Measurements from ENCODE around the gene MRFAP1L1. TPM values are rescaled to one million over a fixed set of nuclear protein-coding genes. Genes with fewer than 3 reads are reported as not detected.
"Not testable (repeated sequence)": the region's sequence is repeated elsewhere in the genome, so short reads cannot be mapped to it uniquely, and the experiment has no call there.

MRFAP1L1 gene
- total and polyA plus RNA-seq, 8 donors, result 12.4 to 39.8 (median 21.5) TPM

DNA sequence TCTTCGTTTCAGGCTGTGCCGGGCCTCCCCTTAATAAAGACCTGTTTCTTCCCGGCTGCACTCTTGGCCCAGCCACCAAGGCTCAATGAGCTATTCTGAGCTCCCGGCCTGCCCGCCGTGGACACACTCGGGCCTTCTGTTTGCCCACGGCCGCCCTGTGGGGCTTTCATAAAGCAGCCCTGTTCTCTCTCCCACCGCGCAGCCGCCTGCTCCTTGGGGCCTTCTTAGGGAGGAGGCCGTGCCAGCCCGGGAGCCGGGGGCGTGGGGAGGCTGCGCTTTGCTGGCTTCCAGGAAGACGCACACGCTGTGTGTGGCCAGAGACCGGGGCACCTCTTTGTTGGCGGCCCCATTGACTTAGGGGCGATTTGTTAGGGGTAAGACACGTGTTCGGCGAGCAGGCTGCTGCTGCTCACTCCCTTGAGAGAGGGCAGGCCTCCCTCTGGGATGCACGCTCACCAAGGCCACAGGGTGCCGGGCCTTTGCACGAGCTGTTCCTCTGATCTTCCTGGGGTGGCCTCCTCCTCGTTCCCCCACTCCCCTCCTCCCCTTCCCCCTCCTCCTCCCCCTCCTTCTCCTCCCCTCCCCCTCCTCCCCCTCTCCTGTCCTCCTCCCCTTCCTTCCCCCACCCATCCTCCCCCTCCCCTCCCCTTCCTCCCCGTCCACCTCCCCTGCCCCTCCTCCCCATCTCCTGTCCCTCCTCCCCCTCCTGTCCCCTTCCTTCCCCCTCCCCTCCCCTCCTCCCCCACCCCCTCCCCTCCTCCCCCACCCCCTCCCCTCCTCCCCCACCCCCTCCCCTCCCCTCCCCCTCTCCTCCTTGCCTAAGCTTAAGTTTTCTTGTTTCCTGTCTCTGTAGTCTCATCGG, 17.6 kb upstream of the MRFAP1L1 start:
- H3K4me1 ChIP-seq, result no peaks in the 10 kb centered on the region
- intact Hi-C loops (cut with DNase I), result loop anchor here in 1 of 3 donors (10.0 kb wide), 1 partner anchor 147 kb away; no protein-coding TSS in a partner anchor
- H3K9me3 ChIP-seq, result no peaks in the 10 kb centered on the region
- DNase-seq (peak in 1 of 6 donors; percentile 66), FAIRE-seq (no peak), ATAC-seq (peak in 1 of 4 donors; percentile 37)
- H3K36me3 ChIP-seq, result no peaks in the 10 kb centered on the region
- H3K4me3 ChIP-seq, result no peak overlapping the region
- 63 to 77% methylated on average over 30 to 31 of the region's 31 CpGs for WGBS, 2 donors
- H3K27ac ChIP-seq, result no peak overlapping the region
- H3K27me3 ChIP-seq, result no peaks in the 10 kb centered on the region
- no peak for TF ChIP-seq CTCF (IDR thresholded peaks at IDR 0.05)

DNA sequence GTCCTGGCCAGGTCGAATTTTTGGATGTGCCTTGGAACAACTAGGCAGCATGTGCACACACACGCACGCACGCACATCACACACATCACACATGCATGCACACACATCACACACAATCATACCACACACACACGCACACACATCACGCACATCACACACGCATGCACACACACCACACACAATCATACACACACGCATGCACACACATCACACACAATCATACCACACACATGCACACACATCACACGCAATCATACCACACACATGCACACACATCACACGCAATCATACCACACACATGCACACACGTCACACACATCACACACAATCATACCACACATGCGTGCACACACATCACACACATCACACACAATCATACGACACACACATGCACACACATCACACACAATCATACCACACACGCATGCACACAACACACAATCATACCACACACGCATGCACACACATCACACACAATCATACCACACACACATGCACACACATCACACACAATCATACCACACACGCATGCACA, 15.8 kb upstream of the MRFAP1L1 start:
- intact Hi-C loops (cut with DNase I), result loop anchor here in 1 of 3 donors (10.0 kb wide), 1 partner anchor 149 kb away; no protein-coding TSS in a partner anchor

DNA sequence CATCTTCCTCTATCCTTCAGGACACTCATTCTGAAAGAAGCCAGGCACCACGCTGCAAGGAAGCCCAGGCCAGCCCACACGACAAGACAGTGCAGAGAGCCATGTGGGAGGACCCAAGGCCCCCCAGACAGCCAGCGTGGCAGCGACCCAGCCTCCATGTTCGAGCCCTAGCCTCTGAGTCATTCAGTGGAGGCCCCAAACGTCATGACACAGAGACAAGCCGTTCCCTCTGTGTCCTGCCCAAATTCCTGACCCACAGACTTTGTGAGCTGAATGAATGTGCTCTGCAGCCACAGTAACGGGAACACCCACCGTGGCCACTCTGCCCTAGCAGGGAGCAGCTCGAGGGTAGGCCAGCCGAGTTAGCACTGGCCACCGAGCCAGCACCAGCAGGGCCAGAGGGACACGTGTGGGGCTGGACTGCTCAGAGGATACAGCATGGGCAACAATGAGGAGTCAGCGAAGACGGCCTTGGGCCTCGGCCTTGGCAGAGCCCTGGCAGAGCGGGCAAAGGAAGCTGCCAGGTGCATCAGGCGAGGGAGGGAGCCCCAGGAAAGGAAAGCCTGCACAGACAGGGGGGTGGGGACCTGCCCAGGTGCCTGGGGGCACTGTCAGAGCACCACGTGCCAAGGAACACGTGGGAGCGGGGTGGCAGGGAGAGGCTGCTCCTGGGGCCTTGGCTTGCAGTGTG, 14.9 kb upstream of the MRFAP1L1 start:
- no peaks in the 10 kb centered on the region for H3K36me3 ChIP-seq
- no peak overlapping the region for H3K27ac ChIP-seq
- DNase-seq (peak in 2 of 6 donors; percentile 32 to 46), FAIRE-seq (no peak), ATAC-seq (peak; percentile 33 to 81 (median 58))
- 52 to 56% methylated on average over 21 of the region's 21 CpGs for WGBS, 2 donors
- H3K27me3 ChIP-seq, result no peaks in the 10 kb centered on the region
- no peaks in the 10 kb centered on the region for H3K9me3 ChIP-seq
- H3K4me3 ChIP-seq, result no peak overlapping the region
- intact Hi-C loops (cut with DNase I), result loop anchor here in 2 of 3 donors (5.0 to 10.0 kb wide), 2 partner anchors 148 to 150 kb away; no protein-coding TSS in a partner anchor
- no peaks in the 10 kb centered on the region for H3K4me1 ChIP-seq
- TF ChIP-seq CTCF (IDR thresholded peaks at IDR 0.05), result no peak

More for the DNA sequence above, 15.8 kb upstream of the MRFAP1L1 start:
- H3K4me1 ChIP-seq, H3K4me3 ChIP-seq, H3K9me3 ChIP-seq, ATAC-seq, DNase-seq, H3K36me3 ChIP-seq, H3K27me3 ChIP-seq, FAIRE-seq, H3K27ac ChIP-seq: not testable (repeated sequence)
- 88 to 96% methylated on average over 15 to 16 of the region's 16 CpGs for WGBS, 2 donors

DNA sequence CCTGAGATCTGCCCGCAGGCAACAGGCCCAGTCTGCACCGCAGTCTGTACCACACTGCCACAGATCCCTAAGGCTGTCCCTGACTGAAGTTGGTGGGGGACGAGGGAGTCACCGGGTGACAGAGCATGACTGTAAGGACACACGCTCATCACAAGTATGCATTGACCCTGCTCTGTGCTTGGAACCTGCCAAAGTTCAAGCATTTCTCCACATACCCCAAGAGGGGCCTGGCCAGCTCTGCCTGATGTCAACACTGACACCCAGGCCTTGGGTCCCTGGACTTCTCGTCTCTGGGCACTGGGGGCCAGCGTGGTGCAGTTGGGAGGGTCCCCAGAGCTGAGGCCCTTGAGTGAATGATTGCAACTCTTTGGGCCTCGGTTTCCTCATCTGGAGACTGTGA, 14.2 kb upstream of the MRFAP1L1 start:
- ATAC-seq (no peak), DNase-seq (no peak), FAIRE-seq (no peak)
- Histone ChIP-seq H3K27me3 (no peaks in the 10 kb centered on the region), H3K4me1 (no peaks in the 10 kb centered on the region), H3K36me3 (no peaks in the 10 kb centered on the region), H3K27ac (no peak overlapping the region), H3K9me3 (no peaks in the 10 kb centered on the region), H3K4me3 (no peak overlapping the region)
- TF ChIP-seq CTCF (IDR thresholded peaks at IDR 0.05), result no peak
- 90 to 91% methylated on average over 8 of the region's 8 CpGs for WGBS, 2 donors
- intact Hi-C loops (cut with DNase I), result loop anchor here in 2 of 3 donors (5.0 to 10.0 kb wide), 2 partner anchors 148 to 151 kb away; no protein-coding TSS in a partner anchor

DNA sequence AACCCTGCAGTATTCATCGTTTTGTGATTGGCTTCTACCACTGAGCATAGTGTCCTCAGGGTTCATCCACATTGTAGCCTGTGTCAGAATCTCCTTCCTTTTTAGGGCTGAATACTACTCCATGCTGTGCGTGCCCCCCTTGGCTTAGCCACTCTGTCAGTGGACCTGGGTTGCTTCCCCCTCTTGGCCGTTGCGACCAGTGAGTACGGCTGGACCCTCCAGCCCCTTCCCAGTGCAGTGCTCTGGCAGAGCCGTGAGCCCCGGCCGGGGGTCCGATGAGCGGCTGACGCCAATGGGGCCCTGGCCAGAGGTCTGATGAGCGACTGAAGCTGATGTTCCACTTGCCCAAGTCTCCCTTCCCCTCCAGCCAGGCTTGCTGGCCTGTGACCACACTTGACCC, 13.2 kb upstream of the MRFAP1L1 start:
- ATAC-seq (no peak), FAIRE-seq (no peak), DNase-seq (no peak)
- intact Hi-C loops (cut with DNase I), result loop anchor here in 2 of 3 donors (5.0 to 10.0 kb wide), 2 partner anchors 149 to 152 kb away; no protein-coding TSS in a partner anchor
- H3K4me1 ChIP-seq, result peaks cover 0 to 2% (median 2%) of the 10 kb centered on the region in 3 donors
- H3K4me3 ChIP-seq, result no peak overlapping the region
- no peak overlapping the region for H3K27ac ChIP-seq
- TF ChIP-seq CTCF (IDR thresholded peaks at IDR 0.05), result no peak
- 87 to 91% methylated on average over 12 of the region's 12 CpGs for WGBS, 2 donors
- no peaks in the 10 kb centered on the region for H3K27me3 ChIP-seq
- no peaks in the 10 kb centered on the region for H3K9me3 ChIP-seq
- no peaks in the 10 kb centered on the region for H3K36me3 ChIP-seq
